Loucy (cell line): ENCODE results near the gene CD248.

Experiments used
- CTCF ChIP-seq: fragments of 200-600 bp; sonication (generic); conservative IDR thresholded peaks from 2 replicates; pipeline ENCODE4 v1.5.1; 2014; ENCODE audit warnings: mild to moderate bottlenecking, antibody characterized with exemption, low read length
- EZH2phosphoT487 ChIP-seq: fragments of 200-600 bp; IDR thresholded peaks from 2 replicates; pipeline ENCODE4 v1.6.1; 2018; ENCODE audit warnings: antibody characterized with exemption, mild to moderate bottlenecking, moderate library complexity, borderline replicate concordance

GRCh38 chr11:66297610-66298009 is 19.2 kb downstream of the CD248 start:
- no peak for TF ChIP-seq CTCF
- TF ChIP-seq EZH2phosphoT487 = no peak
